B cell (primary cell): ENCODE measurements around the gene PKNOX1. TPM values are rescaled to one million over a fixed set of nuclear protein-coding genes. Genes with fewer than 3 reads are reported as not detected.

Experiments
- ATAC-seq: fragments of 200-7000 bp; cut with Tn5 transposase; one replicate; pipeline ENCODE4 v1.10.0; 2021; ENCODE audit warnings: low read depth, mild to moderate bottlenecking, moderate number of reproducible peaks, moderate library complexity
- CTCF ChIA-PET: fragments of 350-600 bp; sonication (Branson Sonifier 250); formaldehyde crosslinking; loops from one replicate; lab custom pipeline; 2021; ENCODE audit warnings: antibody characterized with exemption, inconsistent platforms; lab: Charles Lee
- POLR2A ChIA-PET: fragments of 350-600 bp; sonication (Branson Sonifier 250); formaldehyde crosslinking; loops from one replicate; lab custom pipeline; 2021; ENCODE audit warnings: antibody characterized with exemption; lab: Charles Lee
- DNase-seq: peaks from one replicate; pipeline ENCODE4 v3.0.0; 2013
- H2AFZ ChIP-seq: 2 replicates; pipeline ENCODE4 v1.6.1; 2012; ENCODE audit warnings: mild to moderate bottlenecking, low read depth, low read length; ENCODE audit not compliant: insufficient read depth, poor library complexity, severe bottlenecking
- H3K27ac ChIP-seq, 2 donors: 1 replicate in 1 of 2; 2 replicates in 1 of 2; pipeline ENCODE4 v1.5.1; 2012 to 2013; ENCODE audit warnings: low read length in 2 of 2, mild to moderate bottlenecking in 2 of 2, moderate library complexity in 1 of 2
- H3K27me3 ChIP-seq, 4 experiments: fragments of 200-600 bp in 1 of 4; sonication (generic) in 1 of 4; replicated peaks in 1 of 4; 1 replicate in 2 of 4; 2 replicates in 2 of 4; pipeline versions ENCODE4 v1.6.1 to v1.7.0; 2013 to 2016; ENCODE audit warnings: low read length in 3 of 4, mild to moderate bottlenecking in 2 of 4, mixed read lengths in 1 of 4, moderate library complexity in 1 of 4; ENCODE audit not compliant: insufficient read depth in 4 of 4, control insufficient read depth in 3 of 4; ENCODE audit errors: control extremely low read depth in 1 of 4
- H3K36me3 ChIP-seq, 2 experiments: replicated peaks in 1 of 2; 1 replicate in 1 of 2; 2 replicates in 1 of 2; pipeline versions ENCODE4 v1.6.1 to v1.7.1; 2013; ENCODE audit warnings: low read length in 1 of 2; ENCODE audit not compliant: insufficient read depth in 2 of 2, control insufficient read depth in 1 of 2; ENCODE audit errors: control extremely low read depth in 1 of 2, extremely low read depth in 1 of 2
- H3K4me1 ChIP-seq, 2 donors: fragments of 200-600 bp in 1 of 2; sonication (generic) in 1 of 2; 1 replicate in 1 of 2; 2 replicates in 1 of 2; pipeline versions ENCODE4 v1.5.1 to v1.6.1; 2013 to 2017; ENCODE audit warnings: low read length in 2 of 2; ENCODE audit not compliant: control insufficient read depth in 2 of 2, insufficient read depth in 2 of 2
- H3K4me2 ChIP-seq: replicated peaks from 2 replicates; pipeline ENCODE3; 2012; ENCODE audit warnings: mild to moderate bottlenecking, low read depth, low read length; ENCODE audit not compliant: poor library complexity, severe bottlenecking
- H3K4me3 ChIP-seq, 5 experiments: fragments of 200-600 bp in 1 of 5; sonication (generic) in 1 of 5; 1 replicate in 3 of 5; 2 replicates in 2 of 5; pipeline versions ENCODE4 v1.5.1 to v1.7.0; 2011 to 2016; ENCODE audit warnings: low read length in 4 of 5, mild to moderate bottlenecking in 4 of 5, low read depth in 2 of 5, control low read depth in 1 of 5, moderate library complexity in 1 of 5; ENCODE audit not compliant: insufficient read depth in 1 of 5; ENCODE audit errors: control extremely low read depth in 1 of 5, extremely low read depth in 1 of 5
- H3K79me2 ChIP-seq: fragments of 200-600 bp; sonication (generic); one replicate; pipeline ENCODE4 v1.6.0; 2016; ENCODE audit warnings: low read length; ENCODE audit not compliant: control insufficient read depth, insufficient read depth
- H3K9ac ChIP-seq: fragments of 200-600 bp; sonication (generic); 2 replicates; pipeline ENCODE4 v1.6.1; 2017; ENCODE audit warnings: mild to moderate bottlenecking, low read length, moderate library complexity
- H3K9me3 ChIP-seq, 3 donors: one replicate each; pipeline versions ENCODE4 v1.6.1 to v1.7.1; 2013; ENCODE audit warnings: low read length in 2 of 3; ENCODE audit not compliant: control insufficient read depth in 2 of 3, insufficient read depth in 1 of 3; ENCODE audit errors: control extremely low read depth in 1 of 3
- H4K20me1 ChIP-seq: 2 replicates; pipeline ENCODE4 v1.6.0; 2012; ENCODE audit warnings: mild to moderate bottlenecking, low read length; ENCODE audit not compliant: insufficient read depth, control insufficient read depth, poor library complexity, severe bottlenecking
- H3K27ac Mint-ChIP-seq: one replicate; pipeline ENCODE4 v1.8.0; 2021; ENCODE audit warnings: mixed read lengths
- H3K27me3 Mint-ChIP-seq: one replicate; pipeline ENCODE4 v1.8.0; 2021; ENCODE audit warnings: mixed read lengths
- H3K4me1 Mint-ChIP-seq: one replicate; pipeline ENCODE4 v1.8.0; 2021; ENCODE audit warnings: mixed read lengths
- H3K4me3 Mint-ChIP-seq: one replicate; pipeline ENCODE4 v1.8.0; 2021; ENCODE audit warnings: mixed read lengths
- H3K9me3 Mint-ChIP-seq: one replicate; pipeline ENCODE4 v1.8.0; 2022; ENCODE audit warnings: mixed read lengths; ENCODE audit not compliant: insufficient read depth
- EZH2 ChIP-seq: IDR thresholded peaks from 2 replicates; pipeline ENCODE4 v1.6.1; 2012; ENCODE audit warnings: borderline replicate concordance, low read depth, mild to moderate bottlenecking, moderate library complexity, low read length; ENCODE audit not compliant: insufficient read depth, poor library complexity, severe bottlenecking
- WGBS: methylation state at CpG from one replicate; pipeline ENCODE4 v1.1.5; 2013; ENCODE audit warnings: missing lambda C conversion rate; ENCODE audit not compliant: insufficient coverage; 5-methylcytosine and 5-hydroxymethylcytosine counted together
- intact Hi-C: fragments of 100-400 bp; cut with micrococcal nuclease; formaldehyde crosslinking; loops from one replicate; pipeline ENCODE4 v1.10.0; 2022
- polyA plus RNA-seq: library from polyadenylated mRNA; depleted of rRNA; stranded (reverse); fragments of >200 nt; gene quantifications from 2 replicates; pipeline ENCODE4 v1.2.3, GENCODE V29; 2012
- total RNA-seq, 2 donors: library from RNA; stranded (reverse); fragments of 120-200 nt in 1 of 2; gene quantifications; 1 replicate in 1 of 2; 2 replicates in 1 of 2; pipeline versions ENCODE4 v1.2.3 to v1.2.4, GENCODE V29; 2013 to 2022
- TF ChIP-seq, protein P1 (sequence below): fragments of 200-600 bp; IDR thresholded peaks from one replicate; pipeline ENCODE4 v1.8.0; 2022; ENCODE audit warnings: antibody characterized with exemption, mild to moderate bottlenecking

PKNOX1 gene
- total and polyA plus RNA-seq, 2 donors (not counting 1 experiment from before 2014, with no cell fraction given), result 7.6 to 29.5 TPM

DNA sequence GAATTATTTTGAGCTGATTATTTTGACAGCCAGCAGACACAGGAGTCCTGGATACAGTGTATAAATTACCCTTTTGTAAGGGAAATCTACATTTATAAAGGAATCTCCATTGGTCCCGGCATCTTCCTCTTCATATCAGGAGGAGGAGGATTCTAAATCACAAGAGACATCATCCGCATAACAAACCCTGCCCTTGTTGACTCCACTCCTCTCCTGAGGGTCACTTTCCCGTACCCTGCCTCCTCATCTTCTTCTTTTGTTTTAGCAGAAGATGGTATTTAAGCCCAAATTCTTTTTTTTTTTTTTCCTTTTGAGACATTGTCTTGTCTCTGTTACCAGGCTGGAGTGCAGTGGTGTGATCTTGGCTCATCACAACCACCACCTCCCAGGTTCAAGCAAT lies 14.6 kb upstream of the PKNOX1 start:
- Histone ChIP-seq H3K4me2 (no peak overlapping the region), H3K27me3 (no peaks in the 10 kb centered on the region), H3K27ac (no peak overlapping the region), H3K9me3 (no peaks in the 10 kb centered on the region), H3K36me3 (no peaks in the 10 kb centered on the region), H3K9ac (no peak overlapping the region), H3K4me1 (no peaks in the 10 kb centered on the region), H4K20me1 (no peaks in the 10 kb centered on the region), H3K79me2 (no peaks in the 10 kb centered on the region), H2AFZ (no peak overlapping the region), H3K4me3 (no peak overlapping the region)
- H3K4me1 Mint-ChIP-seq, result no peaks in the 10 kb centered on the region
- no peaks in the 10 kb centered on the region for H3K9me3 Mint-ChIP-seq
- no peak for ATAC-seq
- no peak overlapping the region for H3K4me3 Mint-ChIP-seq
- POLR2A ChIA-PET, result no interaction called here
- DNase-seq, result no peak
- TF ChIP-seq EZH2, result no peak
- TF ChIP-seq, protein P1, sequence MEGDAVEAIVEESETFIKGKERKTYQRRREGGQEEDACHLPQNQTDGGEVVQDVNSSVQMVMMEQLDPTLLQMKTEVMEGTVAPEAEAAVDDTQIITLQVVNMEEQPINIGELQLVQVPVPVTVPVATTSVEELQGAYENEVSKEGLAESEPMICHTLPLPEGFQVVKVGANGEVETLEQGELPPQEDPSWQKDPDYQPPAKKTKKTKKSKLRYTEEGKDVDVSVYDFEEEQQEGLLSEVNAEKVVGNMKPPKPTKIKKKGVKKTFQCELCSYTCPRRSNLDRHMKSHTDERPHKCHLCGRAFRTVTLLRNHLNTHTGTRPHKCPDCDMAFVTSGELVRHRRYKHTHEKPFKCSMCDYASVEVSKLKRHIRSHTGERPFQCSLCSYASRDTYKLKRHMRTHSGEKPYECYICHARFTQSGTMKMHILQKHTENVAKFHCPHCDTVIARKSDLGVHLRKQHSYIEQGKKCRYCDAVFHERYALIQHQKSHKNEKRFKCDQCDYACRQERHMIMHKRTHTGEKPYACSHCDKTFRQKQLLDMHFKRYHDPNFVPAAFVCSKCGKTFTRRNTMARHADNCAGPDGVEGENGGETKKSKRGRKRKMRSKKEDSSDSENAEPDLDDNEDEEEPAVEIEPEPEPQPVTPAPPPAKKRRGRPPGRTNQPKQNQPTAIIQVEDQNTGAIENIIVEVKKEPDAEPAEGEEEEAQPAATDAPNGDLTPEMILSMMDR, result no peak
- CTCF ChIA-PET, result interaction anchor here (0.6 kb wide), 1 partner anchor 32 kb away, joined by 5 read pairs; no protein-coding TSS in a partner anchor
- no CpG with 5 or more reads among the region's 3 CpGs for WGBS
- H3K27me3 Mint-ChIP-seq, result no peaks in the 10 kb centered on the region
- H3K27ac Mint-ChIP-seq, result no peak overlapping the region
- intact Hi-C loops, result no loop called here

DNA sequence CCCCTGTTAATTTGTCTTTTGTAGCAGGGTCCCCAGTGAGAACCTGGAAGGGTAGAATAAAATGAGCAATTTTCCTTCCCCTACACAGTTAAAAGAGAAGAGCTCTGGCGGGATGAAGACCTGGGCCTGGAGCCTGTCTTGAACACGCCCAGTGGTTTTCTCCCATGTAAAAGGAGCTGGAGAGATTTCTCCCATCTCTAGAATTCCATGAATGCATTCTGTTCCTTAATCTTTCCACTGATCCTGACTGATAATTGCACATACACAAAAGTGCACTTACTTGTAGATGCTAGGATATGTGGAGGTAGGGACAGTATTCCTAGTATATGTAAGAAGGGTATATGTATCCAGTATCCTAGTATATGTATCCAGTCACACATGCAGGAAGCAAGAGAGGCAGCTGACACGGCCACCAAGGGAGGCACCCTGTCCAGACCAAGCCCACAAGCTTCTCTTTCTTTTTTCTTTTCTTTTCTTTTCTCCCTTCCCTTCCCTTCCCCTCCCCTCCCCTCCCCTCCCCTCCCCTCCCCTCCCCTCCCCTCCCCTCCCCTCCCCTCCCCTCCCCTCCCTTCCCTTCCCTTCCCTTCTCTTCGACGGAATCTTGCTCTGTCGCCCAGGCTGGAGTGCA lies 11.9 kb upstream of the PKNOX1 start:
- H3K27me3 Mint-ChIP-seq, result no peaks in the 10 kb centered on the region
- Histone ChIP-seq H3K4me3 (no peak overlapping the region), H3K9ac (no peak overlapping the region), H3K4me1 (no peaks in the 10 kb centered on the region), H3K9me3 (no peaks in the 10 kb centered on the region), H3K27ac (no peak overlapping the region), H3K36me3 (no peaks in the 10 kb centered on the region), H4K20me1 (no peaks in the 10 kb centered on the region), H3K27me3 (no peaks in the 10 kb centered on the region), H2AFZ (no peak overlapping the region), H3K79me2 (no peaks in the 10 kb centered on the region), H3K4me2 (no peak overlapping the region)
- no peaks in the 10 kb centered on the region for H3K4me1 Mint-ChIP-seq
- no peak overlapping the region for H3K4me3 Mint-ChIP-seq
- TF ChIP-seq, protein P1, result no peak
- no peak for DNase-seq
- intact Hi-C loops, result no loop called here
- ChIA-PET CTCF (no interaction called here), POLR2A (interaction anchor here (0.7 kb wide), 1 partner anchor 109 kb away, joined by 3 read pairs; no protein-coding TSS in a partner anchor)
- H3K27ac Mint-ChIP-seq, result no peak overlapping the region
- H3K9me3 Mint-ChIP-seq, result no peaks in the 10 kb centered on the region
- ATAC-seq, result no peak
- no CpG with 5 or more reads among the region's 6 CpGs for WGBS
